ENCODE results near the gene CPD.

GRCh38 chr17:30341703-30342249 is 37.0 kb upstream of the CPD start:
- no peak for TF ChIP-seq POLR2A (IDR thresholded peaks at IDR 0.05; ENCODE audit: low read depth, low read length)
- TF ChIP-seq TAF1 (IDR thresholded peaks at IDR 0.05; ENCODE audit: low read depth, low read length), result no peak
